NB4 (cell line): Measurements from ENCODE around the gene UNC93B1.

Experiments
- DNase-seq: peaks from one replicate; pipeline ENCODE4 v3.0.0; 2010; ENCODE audit warnings: low read depth
- H3K4me3 ChIP-seq: one replicate; pipeline ENCODE4 v1.5.1; 2011; ENCODE audit warnings: mild to moderate bottlenecking, low read depth, low read length, moderate library complexity
- MYC ChIP-seq: IDR thresholded peaks from 2 replicates; pipeline ENCODE4 v1.6.1; 2011; ENCODE audit warnings: low read depth, low read length
- POLR2A ChIP-seq: IDR thresholded peaks from 2 replicates; pipeline ENCODE4 v1.6.1; 2011; ENCODE audit warnings: mild to moderate bottlenecking; ENCODE audit not compliant: insufficient read length; ENCODE audit errors: extremely low read depth
- TF ChIP-seq, protein P1 (sequence below): IDR thresholded peaks from 2 replicates; pipeline ENCODE4 v1.6.1; 2011; ENCODE audit warnings: low read depth, low read length
- TF ChIP-seq, protein P2 (sequence below): IDR thresholded peaks from one replicate; pipeline ENCODE4 v1.5.1; 2012; ENCODE audit warnings: low read depth, low read length

UNC93B1 gene, protein sequence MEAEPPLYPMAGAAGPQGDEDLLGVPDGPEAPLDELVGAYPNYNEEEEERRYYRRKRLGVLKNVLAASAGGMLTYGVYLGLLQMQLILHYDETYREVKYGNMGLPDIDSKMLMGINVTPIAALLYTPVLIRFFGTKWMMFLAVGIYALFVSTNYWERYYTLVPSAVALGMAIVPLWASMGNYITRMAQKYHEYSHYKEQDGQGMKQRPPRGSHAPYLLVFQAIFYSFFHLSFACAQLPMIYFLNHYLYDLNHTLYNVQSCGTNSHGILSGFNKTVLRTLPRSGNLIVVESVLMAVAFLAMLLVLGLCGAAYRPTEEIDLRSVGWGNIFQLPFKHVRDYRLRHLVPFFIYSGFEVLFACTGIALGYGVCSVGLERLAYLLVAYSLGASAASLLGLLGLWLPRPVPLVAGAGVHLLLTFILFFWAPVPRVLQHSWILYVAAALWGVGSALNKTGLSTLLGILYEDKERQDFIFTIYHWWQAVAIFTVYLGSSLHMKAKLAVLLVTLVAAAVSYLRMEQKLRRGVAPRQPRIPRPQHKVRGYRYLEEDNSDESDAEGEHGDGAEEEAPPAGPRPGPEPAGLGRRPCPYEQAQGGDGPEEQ

DNA sequence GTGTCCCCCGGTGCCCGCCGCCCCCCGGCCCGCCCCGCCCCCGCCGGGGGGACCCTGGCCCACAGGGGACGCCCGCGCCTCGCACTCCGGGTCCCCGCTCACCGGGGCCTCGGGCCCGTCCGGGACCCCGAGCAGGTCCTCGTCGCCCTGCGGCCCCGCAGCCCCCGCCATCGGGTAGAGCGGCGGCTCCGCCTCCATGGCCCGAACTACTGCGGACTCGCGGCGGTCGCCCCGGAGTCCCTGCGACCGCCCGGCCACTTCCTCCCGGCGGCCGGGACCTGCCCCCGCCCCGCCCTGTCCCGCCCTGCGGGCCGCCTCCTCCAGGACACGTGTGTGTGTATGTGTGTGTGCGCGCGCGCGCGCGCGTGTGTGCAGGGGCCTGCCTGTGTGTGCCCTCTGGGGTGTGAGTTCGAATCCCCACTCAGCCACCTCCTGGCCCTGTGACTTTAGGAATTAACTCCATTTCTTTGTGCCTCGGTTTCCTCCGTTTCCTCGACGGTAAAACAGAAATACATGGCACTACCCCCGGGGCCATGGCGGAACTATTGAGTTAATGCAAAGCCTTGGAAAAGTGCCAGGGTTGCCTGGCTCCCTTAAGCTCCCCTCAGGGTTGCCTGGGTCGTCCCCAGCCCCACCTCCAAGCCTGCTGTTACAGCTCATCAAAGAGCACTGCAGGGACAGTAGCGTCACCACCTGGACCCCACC, at the start of gene UNC93B1:
Gene UNC93B1, minus strand, starts transcription at position 252 of the 705 bp plus-strand sequence. Its CDS starts 54 bp downstream, at position 198.
- TF ChIP-seq, protein P1, sequence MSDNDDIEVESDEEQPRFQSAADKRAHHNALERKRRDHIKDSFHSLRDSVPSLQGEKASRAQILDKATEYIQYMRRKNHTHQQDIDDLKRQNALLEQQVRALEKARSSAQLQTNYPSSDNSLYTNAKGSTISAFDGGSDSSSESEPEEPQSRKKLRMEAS, result peak; percentile 95
- TF ChIP-seq, protein P2, sequence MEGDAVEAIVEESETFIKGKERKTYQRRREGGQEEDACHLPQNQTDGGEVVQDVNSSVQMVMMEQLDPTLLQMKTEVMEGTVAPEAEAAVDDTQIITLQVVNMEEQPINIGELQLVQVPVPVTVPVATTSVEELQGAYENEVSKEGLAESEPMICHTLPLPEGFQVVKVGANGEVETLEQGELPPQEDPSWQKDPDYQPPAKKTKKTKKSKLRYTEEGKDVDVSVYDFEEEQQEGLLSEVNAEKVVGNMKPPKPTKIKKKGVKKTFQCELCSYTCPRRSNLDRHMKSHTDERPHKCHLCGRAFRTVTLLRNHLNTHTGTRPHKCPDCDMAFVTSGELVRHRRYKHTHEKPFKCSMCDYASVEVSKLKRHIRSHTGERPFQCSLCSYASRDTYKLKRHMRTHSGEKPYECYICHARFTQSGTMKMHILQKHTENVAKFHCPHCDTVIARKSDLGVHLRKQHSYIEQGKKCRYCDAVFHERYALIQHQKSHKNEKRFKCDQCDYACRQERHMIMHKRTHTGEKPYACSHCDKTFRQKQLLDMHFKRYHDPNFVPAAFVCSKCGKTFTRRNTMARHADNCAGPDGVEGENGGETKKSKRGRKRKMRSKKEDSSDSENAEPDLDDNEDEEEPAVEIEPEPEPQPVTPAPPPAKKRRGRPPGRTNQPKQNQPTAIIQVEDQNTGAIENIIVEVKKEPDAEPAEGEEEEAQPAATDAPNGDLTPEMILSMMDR, result no peak
- TF ChIP-seq MYC, result peak; percentile 95
- peak; percentile 53 for TF ChIP-seq POLR2A
- DNase-seq, result peak; percentile 96
- H3K4me3 ChIP-seq, result peak within 1 kb of the TSS; percentile 58

DNA sequence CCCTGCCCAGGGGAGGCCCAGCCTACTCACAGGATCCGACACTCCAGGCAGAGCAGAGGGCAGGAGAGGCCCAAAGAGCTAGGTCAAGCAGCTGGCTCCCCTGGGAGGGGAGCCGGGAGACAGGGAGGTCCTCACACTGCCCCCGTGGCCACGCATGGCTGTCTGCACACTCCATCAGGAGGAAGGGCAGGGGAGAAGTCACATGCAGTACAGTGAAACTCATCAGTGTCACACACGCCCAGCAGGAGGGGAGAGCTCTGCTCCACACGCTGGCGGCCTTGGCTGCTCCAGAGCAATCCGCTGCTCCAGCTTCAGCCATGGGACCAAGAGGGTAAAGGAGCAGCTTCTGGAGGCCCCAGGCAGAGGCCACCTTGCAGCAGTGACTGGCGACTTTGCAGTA, 49.2 kb upstream of the UNC93B1 start:
- TF ChIP-seq POLR2A (no peak), MYC (no peak)
- TF ChIP-seq, protein P2, result no peak
- TF ChIP-seq, protein P1, result no peak
- DNase-seq, result peak; percentile 50
- H3K4me3 ChIP-seq, result no peak overlapping the region

DNA sequence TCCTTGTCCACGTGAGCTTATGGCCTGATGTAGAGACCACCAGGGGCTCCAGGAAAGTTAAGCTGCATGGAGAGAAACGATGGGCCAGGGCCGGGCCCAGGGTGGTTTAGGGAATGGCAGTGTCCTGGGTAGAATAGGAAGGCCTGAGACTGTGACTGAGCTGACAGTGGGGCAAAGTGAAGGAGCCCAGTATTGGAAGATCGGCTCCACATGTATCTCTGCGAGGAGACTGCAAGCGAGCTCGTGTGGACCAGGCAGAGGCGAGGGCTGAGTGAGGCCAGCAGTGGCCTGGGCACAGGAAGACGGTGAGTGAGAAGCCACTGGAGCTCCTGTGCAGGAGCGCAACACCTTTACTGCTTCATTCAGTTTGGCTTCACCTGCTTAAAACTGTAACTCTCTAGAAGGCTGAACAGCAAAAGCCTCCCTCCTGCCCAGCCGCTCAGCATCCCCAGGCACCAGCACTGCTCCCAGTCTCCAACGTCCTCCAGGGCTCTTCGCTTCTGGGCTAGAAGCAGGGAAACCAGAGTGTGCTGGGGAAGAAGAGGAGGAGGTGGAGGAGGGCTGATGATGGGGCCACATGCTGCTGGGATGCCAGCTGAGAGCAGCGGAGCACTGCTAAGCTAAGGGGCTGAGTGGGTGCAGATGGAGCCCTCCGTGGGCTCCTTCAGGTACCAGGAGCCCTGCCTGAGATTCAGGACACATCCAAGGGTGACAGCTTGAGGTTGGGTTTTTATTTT, 48.4 kb upstream of the UNC93B1 start:
- TF ChIP-seq POLR2A, result no peak
- no peak for TF ChIP-seq MYC
- TF ChIP-seq, protein P1, result no peak
- TF ChIP-seq, protein P2, result no peak
- H3K4me3 ChIP-seq, result no peak overlapping the region
- peak; percentile 19 for DNase-seq

DNA sequence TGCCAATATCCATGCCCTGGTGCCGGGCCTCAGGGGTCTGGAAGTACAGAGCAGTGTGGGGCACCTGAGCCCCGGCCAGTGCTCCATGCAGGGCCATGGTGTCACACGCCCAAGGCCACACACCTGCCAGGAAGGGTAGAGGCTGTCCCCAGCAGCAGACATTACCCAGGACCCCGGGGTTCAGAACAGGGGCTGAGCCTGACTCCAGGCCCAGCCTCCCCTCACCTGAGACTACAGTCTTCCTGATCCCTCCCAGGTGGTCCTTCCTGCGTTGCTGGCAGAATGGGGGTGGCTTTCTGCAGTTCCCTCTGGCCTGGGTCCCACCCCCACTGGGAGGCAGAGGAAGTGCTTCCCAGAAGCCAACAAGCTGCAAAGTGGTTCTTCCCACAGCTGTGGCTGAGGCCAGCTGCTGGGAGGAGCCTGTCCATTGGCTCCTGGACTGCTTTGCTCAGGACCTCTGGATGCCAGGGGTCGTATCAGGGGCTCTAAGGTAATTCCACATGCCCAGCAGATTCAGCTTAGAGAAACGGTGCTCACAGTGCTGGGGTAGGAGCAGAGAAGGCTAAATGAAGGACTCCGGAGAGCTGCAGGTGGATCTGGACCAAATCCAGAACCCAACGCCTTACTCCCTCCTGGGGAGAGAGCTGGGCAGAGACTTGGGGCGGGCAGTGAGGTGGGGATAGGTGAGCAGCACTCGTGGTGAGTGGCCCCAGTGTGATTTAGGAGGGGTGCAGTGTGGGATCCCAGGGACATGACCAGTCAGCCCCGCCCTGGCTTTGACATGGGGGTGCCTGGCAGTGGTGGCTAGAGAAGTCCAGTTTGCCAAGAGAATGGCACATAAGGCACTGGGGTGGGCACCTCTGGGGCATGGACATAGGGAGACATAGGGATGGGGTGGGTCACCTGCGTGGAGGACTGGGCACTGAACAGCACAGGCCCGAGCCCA, 47.6 kb upstream of the UNC93B1 start:
- peak; percentile 19 for DNase-seq
- no peak overlapping the region for H3K4me3 ChIP-seq
- TF ChIP-seq POLR2A, result no peak
- no peak for TF ChIP-seq MYC
- TF ChIP-seq, protein P2, result no peak
- TF ChIP-seq, protein P1, result no peak
